Liver (tissue), 9 donors: ENCODE measurements around the gene PLEKHA8. TPM values are rescaled to one million over a fixed set of nuclear protein-coding genes. Genes with fewer than 3 reads are reported as not detected.

Experiments
- DNase-seq: peaks from one replicate; pipeline ENCODE4 v3.0.0-alpha.2; 2017; ENCODE audit warnings: low spot score
- H3K27ac ChIP-seq, 2 donors: one replicate each; pipeline ENCODE4 v1.7.0; 2013; ENCODE audit warnings: inconsistent platforms in 2 of 2, low read length in 2 of 2, control low read depth in 1 of 2, low read depth in 1 of 2, mild to moderate bottlenecking in 1 of 2
- H3K27me3 ChIP-seq, 4 donors: one replicate each; pipeline versions ENCODE4 v1.6.1 to v1.7.0; 2013; ENCODE audit warnings: low read length in 3 of 4, inconsistent platforms in 1 of 4, mild to moderate bottlenecking in 1 of 4, moderate library complexity in 1 of 4; ENCODE audit not compliant: control insufficient read depth in 4 of 4, insufficient read depth in 4 of 4
- H3K36me3 ChIP-seq, 4 donors: one replicate each; pipeline versions ENCODE4 v1.6.1 to v1.7.0; 2013; ENCODE audit warnings: low read length in 3 of 4, mild to moderate bottlenecking in 3 of 4, low read depth in 1 of 4, moderate library complexity in 1 of 4; ENCODE audit not compliant: control insufficient read depth in 4 of 4, insufficient read depth in 3 of 4
- H3K4me1 ChIP-seq, 4 donors: one replicate each; pipeline versions ENCODE4 v1.6.1 to v1.7.0; 2013; ENCODE audit warnings: low read length in 3 of 4, mild to moderate bottlenecking in 3 of 4, moderate library complexity in 1 of 4; ENCODE audit not compliant: control insufficient read depth in 4 of 4, insufficient read depth in 4 of 4
- H3K4me3 ChIP-seq, 3 donors: one replicate each; pipeline versions ENCODE4 v1.6.1 to v1.7.0; 2013; ENCODE audit warnings: low read length in 3 of 3, control low read depth in 1 of 3, low read depth in 1 of 3, mild to moderate bottlenecking in 1 of 3
- H3K9ac ChIP-seq, 2 donors: one replicate each; pipeline ENCODE4 v1.7.0; 2013; ENCODE audit warnings: low read length in 2 of 2, mild to moderate bottlenecking in 2 of 2, moderate library complexity in 2 of 2, control low read depth in 1 of 2, low read depth in 1 of 2
- H3K9me3 ChIP-seq, 4 donors: one replicate each; pipeline versions ENCODE4 v1.6.1 to v1.7.0; 2013; ENCODE audit warnings: low read length in 3 of 4; ENCODE audit not compliant: control insufficient read depth in 4 of 4
- EGR1 ChIP-seq, 2 donors: IDR thresholded peaks; 2 replicates each; pipeline ENCODE4 v1.6.1; 2016 to 2018; ENCODE audit warnings: antibody characterized with exemption in 2 of 2, low read depth in 2 of 2
- FOXA1 ChIP-seq: IDR thresholded peaks from 2 replicates; pipeline ENCODE4 v1.6.1; 2016; ENCODE audit warnings: antibody characterized with exemption
- FOXA2 ChIP-seq: IDR thresholded peaks from 2 replicates; pipeline ENCODE4 v1.6.1; 2016; ENCODE audit warnings: antibody characterized with exemption
- GABPA ChIP-seq, 2 donors: IDR thresholded peaks in 1 of 2; conservative IDR thresholded peaks in 1 of 2; 2 replicates each; pipeline ENCODE4 v1.6.1; 2016; ENCODE audit warnings: antibody characterized with exemption in 2 of 2, mild to moderate bottlenecking in 1 of 2, moderate library complexity in 1 of 2
- HNF4A ChIP-seq, 2 donors: conservative IDR thresholded peaks; 2 replicates each; pipeline ENCODE4 v1.6.1; 2016; ENCODE audit warnings: antibody characterized with exemption in 2 of 2, mild to moderate bottlenecking in 2 of 2
- HNF4G ChIP-seq: IDR thresholded peaks from 2 replicates; pipeline ENCODE4 v1.6.1; 2016; ENCODE audit warnings: antibody characterized with exemption
- JUND ChIP-seq, 2 donors: IDR thresholded peaks; 2 replicates each; pipeline ENCODE4 v1.6.1; 2016; ENCODE audit warnings: antibody characterized with exemption in 2 of 2
- NR2F2 ChIP-seq: IDR thresholded peaks from 2 replicates; pipeline ENCODE4 v1.6.1; 2016; ENCODE audit warnings: antibody characterized with exemption
- RAD21 ChIP-seq, 2 donors: IDR thresholded peaks; 2 replicates each; pipeline ENCODE4 v1.6.1; 2016; ENCODE audit warnings: antibody characterized with exemption in 2 of 2, mild to moderate bottlenecking in 2 of 2
- RXRA ChIP-seq, 2 donors: IDR thresholded peaks; 2 replicates each; pipeline ENCODE4 v1.6.1; 2017 to 2018; ENCODE audit warnings: antibody characterized with exemption in 2 of 2, mild to moderate bottlenecking in 1 of 2
- SP1 ChIP-seq: IDR thresholded peaks from 2 replicates; pipeline ENCODE4 v1.6.1; 2018; ENCODE audit warnings: antibody characterized with exemption, mild to moderate bottlenecking
- TAF1 ChIP-seq: conservative IDR thresholded peaks from 2 replicates; pipeline ENCODE4 v1.6.1; 2016; ENCODE audit warnings: antibody characterized with exemption, mild to moderate bottlenecking
- YY1 ChIP-seq: IDR thresholded peaks from 2 replicates; pipeline ENCODE4 v1.6.1; 2016; ENCODE audit warnings: antibody characterized with exemption, mild to moderate bottlenecking
- WGBS: extraction: QIAGEN DNeasy Blood & Tissue Kit; methylation state at CpG from one replicate; pipeline ENCODE4 v1.1.7; 2013; 5-methylcytosine and 5-hydroxymethylcytosine counted together
- polyA plus RNA-seq, 2 donors: library from polyadenylated mRNA; stranded (reverse) in 1 of 2; unstranded in 1 of 2; fragments of 200-250 nt in 1 of 2; fragments of >200 nt in 1 of 2; fragmentation: Nextera tagmentation in 1 of 2; extraction: Ambion mirVana in 1 of 2; gene quantifications; one replicate each; pipeline versions ENCODE4 v1.2.1 to v1.2.3, GENCODE V29; 2013 to 2015
- total RNA-seq, 2 donors: library from RNA; depleted of rRNA; stranded (reverse); fragments of >200 nt; gene quantifications; one replicate each; pipeline ENCODE4 v1.2.3, GENCODE V29; 2014
- TF ChIP-seq, protein P1 (sequence below): fragments of 150-350 bp; IDR thresholded peaks from 2 replicates; pipeline ENCODE4 v1.5.1; 2017; ENCODE audit warnings: improper control_type of control experiment, low read depth, low read length; ENCODE audit not compliant: missing input control
- TF ChIP-seq, protein P2 (sequence below): IDR thresholded peaks from 2 replicates; pipeline ENCODE4 v1.6.1; 2016; ENCODE audit warnings: antibody characterized with exemption
- TF ChIP-seq, protein P3 (sequence below): IDR thresholded peaks from 2 replicates; pipeline ENCODE4 v1.6.1; 2016; ENCODE audit warnings: antibody characterized with exemption
- TF ChIP-seq, protein P4 (sequence below): IDR thresholded peaks from 2 replicates; pipeline ENCODE4 v1.6.1; 2016; ENCODE audit warnings: antibody characterized with exemption, mild to moderate bottlenecking
- TF ChIP-seq, protein P5 (sequence below): IDR thresholded peaks from 2 replicates; pipeline ENCODE4 v1.6.1; 2016; ENCODE audit warnings: antibody characterized with exemption
- donor health status: healthy.
- donor health status: healthy.
- donor health status: healthy.
- donor health status: healthy.
- donor health status: healthy.

PLEKHA8 gene
- total and polyA plus RNA-seq, 4 donors, result 1.0 to 5.4 (median 2.4) TPM

DNA sequence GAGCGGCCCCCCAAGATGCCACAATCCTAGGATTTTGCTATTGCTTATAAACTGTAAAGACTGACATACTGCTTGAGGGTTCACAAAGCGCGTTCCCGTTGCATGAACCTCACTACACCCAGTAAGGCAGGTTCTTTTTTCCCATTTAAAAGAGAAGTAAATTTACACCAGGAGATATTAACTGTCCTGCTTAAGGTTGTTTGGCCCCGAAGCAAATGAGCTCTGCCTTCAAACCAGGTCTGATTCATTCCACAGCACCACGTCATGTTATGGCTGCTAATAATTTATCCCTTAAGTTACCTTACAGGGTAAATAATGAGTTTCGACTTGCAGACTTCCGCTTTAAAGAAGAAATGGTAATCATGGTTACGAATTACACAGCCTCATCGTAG lies 1.2 kb upstream of the PLEKHA8 start:
- TF ChIP-seq TAF1 (no peak), RXRA (IDR thresholded peaks at IDR 0.05) (no peak), FOXA1 (no peak), YY1 (peak; percentile 13)
- TF ChIP-seq, protein P1, sequence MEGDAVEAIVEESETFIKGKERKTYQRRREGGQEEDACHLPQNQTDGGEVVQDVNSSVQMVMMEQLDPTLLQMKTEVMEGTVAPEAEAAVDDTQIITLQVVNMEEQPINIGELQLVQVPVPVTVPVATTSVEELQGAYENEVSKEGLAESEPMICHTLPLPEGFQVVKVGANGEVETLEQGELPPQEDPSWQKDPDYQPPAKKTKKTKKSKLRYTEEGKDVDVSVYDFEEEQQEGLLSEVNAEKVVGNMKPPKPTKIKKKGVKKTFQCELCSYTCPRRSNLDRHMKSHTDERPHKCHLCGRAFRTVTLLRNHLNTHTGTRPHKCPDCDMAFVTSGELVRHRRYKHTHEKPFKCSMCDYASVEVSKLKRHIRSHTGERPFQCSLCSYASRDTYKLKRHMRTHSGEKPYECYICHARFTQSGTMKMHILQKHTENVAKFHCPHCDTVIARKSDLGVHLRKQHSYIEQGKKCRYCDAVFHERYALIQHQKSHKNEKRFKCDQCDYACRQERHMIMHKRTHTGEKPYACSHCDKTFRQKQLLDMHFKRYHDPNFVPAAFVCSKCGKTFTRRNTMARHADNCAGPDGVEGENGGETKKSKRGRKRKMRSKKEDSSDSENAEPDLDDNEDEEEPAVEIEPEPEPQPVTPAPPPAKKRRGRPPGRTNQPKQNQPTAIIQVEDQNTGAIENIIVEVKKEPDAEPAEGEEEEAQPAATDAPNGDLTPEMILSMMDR, result no peak
- TF ChIP-seq, protein P2, sequence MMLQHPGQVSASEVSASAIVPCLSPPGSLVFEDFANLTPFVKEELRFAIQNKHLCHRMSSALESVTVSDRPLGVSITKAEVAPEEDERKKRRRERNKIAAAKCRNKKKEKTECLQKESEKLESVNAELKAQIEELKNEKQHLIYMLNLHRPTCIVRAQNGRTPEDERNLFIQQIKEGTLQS, result no peak
- under 1% methylated on average over 10 of the region's 10 CpGs for WGBS
- peak overlapping the region; percentile 64 to 71 for H3K9ac ChIP-seq
- H3K4me3 ChIP-seq, result peak overlapping the region; percentile 84 to 99 (median 90)
- H3K36me3 ChIP-seq, result no peaks in the 10 kb centered on the region
- DNase-seq, result no peak
- H3K9me3 ChIP-seq, result no peaks in the 10 kb centered on the region
- peak overlapping the region; percentile 82 to 83 for H3K27ac ChIP-seq
- H3K4me1 ChIP-seq, result peaks cover 3 to 36% (median 27%) of the 10 kb centered on the region in 4 donors
- H3K27me3 ChIP-seq, result no peaks in the 10 kb centered on the region

DNA sequence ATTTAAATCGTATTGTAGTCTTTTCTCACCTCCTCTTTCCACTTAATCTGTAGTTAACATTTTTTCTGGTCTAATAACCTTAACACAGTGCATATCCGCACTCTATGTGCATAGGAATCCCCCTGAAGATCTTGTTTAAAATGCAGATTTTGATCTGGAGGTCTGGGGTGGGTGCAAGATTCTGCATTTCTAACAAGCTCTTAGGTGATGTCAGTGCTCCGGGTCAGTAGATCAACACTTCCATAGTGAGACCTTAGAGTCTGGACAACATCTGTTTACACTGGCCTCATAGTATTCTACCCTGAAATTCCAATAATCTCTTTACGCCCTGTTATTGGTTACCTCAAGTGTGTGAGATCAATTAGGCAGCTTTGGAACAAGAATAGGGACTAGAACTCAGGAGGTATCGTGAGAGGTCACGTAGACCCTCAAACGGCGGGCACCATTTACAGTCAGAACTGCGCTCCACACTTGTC lies 434 bp upstream of the PLEKHA8 start:
- TF ChIP-seq RXRA (IDR thresholded peaks at IDR 0.05) (no peak), GABPA (IDR thresholded peaks at IDR 0.05 in 1 of 2, conservative IDR thresholded peaks at IDR 0.05 in 1 of 2) (no peak), JUND (IDR thresholded peaks at IDR 0.05) (no peak), SP1 (no peak), HNF4G (no peak), FOXA1 (no peak), YY1 (peak; percentile 68), RAD21 (IDR thresholded peaks at IDR 0.05) (no peak), EGR1 (IDR thresholded peaks at IDR 0.05; ENCODE audit: low read depth in 2 of 2) (no peak), TAF1 (peak; percentile 40), NR2F2 (peak; percentile 13), FOXA2 (no peak), HNF4A (conservative IDR thresholded peaks at IDR 0.05) (no peak)
- TF ChIP-seq, protein P3, sequence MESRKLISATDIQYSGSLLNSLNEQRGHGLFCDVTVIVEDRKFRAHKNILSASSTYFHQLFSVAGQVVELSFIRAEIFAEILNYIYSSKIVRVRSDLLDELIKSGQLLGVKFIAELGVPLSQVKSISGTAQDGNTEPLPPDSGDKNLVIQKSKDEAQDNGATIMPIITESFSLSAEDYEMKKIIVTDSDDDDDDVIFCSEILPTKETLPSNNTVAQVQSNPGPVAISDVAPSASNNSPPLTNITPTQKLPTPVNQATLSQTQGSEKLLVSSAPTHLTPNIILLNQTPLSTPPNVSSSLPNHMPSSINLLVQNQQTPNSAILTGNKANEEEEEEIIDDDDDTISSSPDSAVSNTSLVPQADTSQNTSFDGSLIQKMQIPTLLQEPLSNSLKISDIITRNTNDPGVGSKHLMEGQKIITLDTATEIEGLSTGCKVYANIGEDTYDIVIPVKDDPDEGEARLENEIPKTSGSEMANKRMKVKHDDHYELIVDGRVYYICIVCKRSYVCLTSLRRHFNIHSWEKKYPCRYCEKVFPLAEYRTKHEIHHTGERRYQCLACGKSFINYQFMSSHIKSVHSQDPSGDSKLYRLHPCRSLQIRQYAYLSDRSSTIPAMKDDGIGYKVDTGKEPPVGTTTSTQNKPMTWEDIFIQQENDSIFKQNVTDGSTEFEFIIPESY, result no peak
- TF ChIP-seq, protein P4, sequence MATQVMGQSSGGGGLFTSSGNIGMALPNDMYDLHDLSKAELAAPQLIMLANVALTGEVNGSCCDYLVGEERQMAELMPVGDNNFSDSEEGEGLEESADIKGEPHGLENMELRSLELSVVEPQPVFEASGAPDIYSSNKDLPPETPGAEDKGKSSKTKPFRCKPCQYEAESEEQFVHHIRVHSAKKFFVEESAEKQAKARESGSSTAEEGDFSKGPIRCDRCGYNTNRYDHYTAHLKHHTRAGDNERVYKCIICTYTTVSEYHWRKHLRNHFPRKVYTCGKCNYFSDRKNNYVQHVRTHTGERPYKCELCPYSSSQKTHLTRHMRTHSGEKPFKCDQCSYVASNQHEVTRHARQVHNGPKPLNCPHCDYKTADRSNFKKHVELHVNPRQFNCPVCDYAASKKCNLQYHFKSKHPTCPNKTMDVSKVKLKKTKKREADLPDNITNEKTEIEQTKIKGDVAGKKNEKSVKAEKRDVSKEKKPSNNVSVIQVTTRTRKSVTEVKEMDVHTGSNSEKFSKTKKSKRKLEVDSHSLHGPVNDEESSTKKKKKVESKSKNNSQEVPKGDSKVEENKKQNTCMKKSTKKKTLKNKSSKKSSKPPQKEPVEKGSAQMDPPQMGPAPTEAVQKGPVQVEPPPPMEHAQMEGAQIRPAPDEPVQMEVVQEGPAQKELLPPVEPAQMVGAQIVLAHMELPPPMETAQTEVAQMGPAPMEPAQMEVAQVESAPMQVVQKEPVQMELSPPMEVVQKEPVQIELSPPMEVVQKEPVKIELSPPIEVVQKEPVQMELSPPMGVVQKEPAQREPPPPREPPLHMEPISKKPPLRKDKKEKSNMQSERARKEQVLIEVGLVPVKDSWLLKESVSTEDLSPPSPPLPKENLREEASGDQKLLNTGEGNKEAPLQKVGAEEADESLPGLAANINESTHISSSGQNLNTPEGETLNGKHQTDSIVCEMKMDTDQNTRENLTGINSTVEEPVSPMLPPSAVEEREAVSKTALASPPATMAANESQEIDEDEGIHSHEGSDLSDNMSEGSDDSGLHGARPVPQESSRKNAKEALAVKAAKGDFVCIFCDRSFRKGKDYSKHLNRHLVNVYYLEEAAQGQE, result no peak
- TF ChIP-seq, protein P5, sequence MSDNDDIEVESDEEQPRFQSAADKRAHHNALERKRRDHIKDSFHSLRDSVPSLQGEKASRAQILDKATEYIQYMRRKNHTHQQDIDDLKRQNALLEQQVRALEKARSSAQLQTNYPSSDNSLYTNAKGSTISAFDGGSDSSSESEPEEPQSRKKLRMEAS, result no peak
- TF ChIP-seq, protein P2, result no peak
- TF ChIP-seq, protein P1, result no peak
- peak overlapping the region; percentile 83 to 84 for H3K27ac ChIP-seq
- H3K36me3 ChIP-seq, result no peaks in the 10 kb centered on the region
- peak overlapping the region; percentile 89 to 99 (median 90) for H3K4me3 ChIP-seq
- DNase-seq, result no peak
- 6% methylated on average over 9 of the region's 9 CpGs for WGBS
- no peaks in the 10 kb centered on the region for H3K9me3 ChIP-seq
- peaks cover 3 to 36% (median 27%) of the 10 kb centered on the region in 4 donors for H3K4me1 ChIP-seq
- H3K9ac ChIP-seq, result peak overlapping the region; percentile 38 to 71
- H3K27me3 ChIP-seq, result no peaks in the 10 kb centered on the region
